Loucy (cell line): Measurements from ENCODE around the gene EFNA4.

ENCODE experiments used
- H2AFZ ChIP-seq: fragments of 200-600 bp; sonication (generic); 2 replicates; pipeline ENCODE4 v1.6.0; 2016; ENCODE audit warnings: antibody characterized with exemption, mild to moderate bottlenecking, low read length, moderate library complexity
- H3F3A ChIP-seq: fragments of 200-600 bp; 2 replicates; pipeline ENCODE4 v1.6.0; 2016; ENCODE audit warnings: antibody characterized with exemption, low read depth, mild to moderate bottlenecking
- H3K27me3 ChIP-seq: fragments of 200-600 bp; sonication (generic); 2 replicates; pipeline ENCODE4 v1.6.1; 2014; ENCODE audit warnings: low read length, mild to moderate bottlenecking; ENCODE audit not compliant: insufficient read depth, poor library complexity, severe bottlenecking
- H3K36me3 ChIP-seq: fragments of 200-600 bp; sonication (generic); 2 replicates; pipeline ENCODE4 v1.6.1; 2016; ENCODE audit warnings: low read length; ENCODE audit not compliant: insufficient read depth
- H3K4me1 ChIP-seq: fragments of 200-600 bp; sonication (generic); 2 replicates; pipeline ENCODE4 v1.5.1; 2014; ENCODE audit warnings: low read length, mild to moderate bottlenecking; ENCODE audit not compliant: insufficient read depth, poor library complexity, severe bottlenecking
- H3K4me2 ChIP-seq: fragments of 200-600 bp; sonication (generic); 2 replicates; pipeline ENCODE4 v1.6.0; 2014; ENCODE audit warnings: antibody characterized with exemption, low read length, low read depth, mild to moderate bottlenecking; ENCODE audit not compliant: poor library complexity, severe bottlenecking
- H3K4me3 ChIP-seq: fragments of 200-600 bp; sonication (generic); 2 replicates; pipeline ENCODE4 v1.5.1; 2014; ENCODE audit warnings: low read length, mild to moderate bottlenecking, mixed read lengths; ENCODE audit not compliant: poor library complexity, severe bottlenecking
- H3K79me2 ChIP-seq: fragments of 200-600 bp; sonication (generic); 2 replicates; pipeline ENCODE4 v1.6.1; 2014; ENCODE audit warnings: low read length; ENCODE audit not compliant: insufficient read depth
- H3K9ac ChIP-seq: fragments of 200-600 bp; sonication (generic); 2 replicates; pipeline ENCODE4 v1.6.0; 2014; ENCODE audit warnings: mild to moderate bottlenecking, low read depth, low read length, moderate library complexity; ENCODE audit not compliant: poor library complexity, severe bottlenecking
- H3K9me2 ChIP-seq: fragments of 200-600 bp; sonication (generic); replicated peaks from 2 replicates; pipeline ENCODE4 v1.6.1; 2016; ENCODE audit warnings: low read depth, low read length, mixed read lengths
- H3K9me3 ChIP-seq: fragments of 200-600 bp; sonication (generic); 2 replicates; pipeline ENCODE4 v1.6.1; 2014; ENCODE audit warnings: mild to moderate bottlenecking, antibody characterized with exemption, low read length, low read depth; ENCODE audit not compliant: insufficient read depth
- H4K20me1 ChIP-seq: fragments of 200-600 bp; sonication (generic); 2 replicates; pipeline ENCODE4 v1.6.0; 2014; ENCODE audit warnings: antibody characterized with exemption, low read length, mild to moderate bottlenecking; ENCODE audit not compliant: insufficient read depth, poor library complexity, severe bottlenecking
- CTCF ChIP-seq: fragments of 200-600 bp; sonication (generic); conservative IDR thresholded peaks from 2 replicates; pipeline ENCODE4 v1.5.1; 2014; ENCODE audit warnings: mild to moderate bottlenecking, antibody characterized with exemption, low read length
- EZH2phosphoT487 ChIP-seq: fragments of 200-600 bp; IDR thresholded peaks from 2 replicates; pipeline ENCODE4 v1.6.1; 2018; ENCODE audit warnings: antibody characterized with exemption, mild to moderate bottlenecking, moderate library complexity, borderline replicate concordance

EFNA4 gene

DNA sequence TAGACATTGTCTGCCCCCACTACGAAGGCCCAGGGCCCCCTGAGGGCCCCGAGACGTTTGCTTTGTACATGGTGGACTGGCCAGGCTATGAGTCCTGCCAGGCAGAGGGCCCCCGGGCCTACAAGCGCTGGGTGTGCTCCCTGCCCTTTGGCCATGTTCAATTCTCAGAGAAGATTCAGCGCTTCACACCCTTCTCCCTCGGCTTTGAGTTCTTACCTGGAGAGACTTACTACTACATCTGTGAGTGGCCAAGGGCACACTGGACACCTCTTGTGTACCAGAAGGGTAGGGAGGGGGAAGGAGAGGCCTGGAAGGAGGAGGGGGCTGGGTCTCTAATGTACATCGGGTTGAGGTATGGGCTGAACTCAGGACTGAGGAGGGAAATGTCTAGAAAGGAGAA, 3.2 kb downstream of the EFNA4 start:
- TF ChIP-seq CTCF (no peak), EZH2phosphoT487 (no peak)
- H4K20me1 ChIP-seq = peaks cover 12% of the 10 kb centered on the region
- H3K4me2 ChIP-seq = peak overlapping the region; percentile 59
- H3K27me3 ChIP-seq = no peaks in the 10 kb centered on the region
- peaks cover 41% of the 10 kb centered on the region for H3K4me1 ChIP-seq
- no peaks in the 10 kb centered on the region for H3K9me2 ChIP-seq
- no peak overlapping the region for H3K9ac ChIP-seq
- peaks cover 29% of the 10 kb centered on the region for H3K79me2 ChIP-seq
- H3K9me3 ChIP-seq = no peaks in the 10 kb centered on the region
- peak overlapping the region; percentile 49 for H3K4me3 ChIP-seq
- no peaks in the 10 kb centered on the region for H3F3A ChIP-seq
- no peaks in the 10 kb centered on the region for H3K36me3 ChIP-seq
- H2AFZ ChIP-seq = no peak overlapping the region

DNA sequence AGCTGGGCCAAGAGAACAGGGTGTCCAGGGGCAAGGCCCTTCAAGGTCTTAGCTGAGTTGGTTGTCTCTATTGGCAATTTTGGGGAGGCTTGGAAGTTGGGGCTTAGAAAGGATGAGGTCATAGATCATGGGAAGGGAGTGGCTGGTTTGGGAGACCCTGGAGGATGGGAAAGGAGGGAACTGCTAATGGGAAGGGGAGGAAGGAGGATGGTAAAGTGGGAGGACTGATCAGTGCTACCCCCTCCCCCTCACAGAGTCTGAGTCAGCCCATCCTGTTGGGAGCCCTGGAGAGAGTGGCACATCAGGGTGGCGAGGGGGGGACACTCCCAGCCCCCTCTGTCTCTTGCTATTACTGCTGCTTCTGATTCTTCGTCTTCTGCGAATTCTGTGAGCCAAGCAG, 5.1 kb downstream of the EFNA4 start:
- Histone ChIP-seq H3K79me2 (peaks cover 29% of the 10 kb centered on the region), H3K4me2 (no peak overlapping the region), H3K9me3 (no peaks in the 10 kb centered on the region)

DNA sequence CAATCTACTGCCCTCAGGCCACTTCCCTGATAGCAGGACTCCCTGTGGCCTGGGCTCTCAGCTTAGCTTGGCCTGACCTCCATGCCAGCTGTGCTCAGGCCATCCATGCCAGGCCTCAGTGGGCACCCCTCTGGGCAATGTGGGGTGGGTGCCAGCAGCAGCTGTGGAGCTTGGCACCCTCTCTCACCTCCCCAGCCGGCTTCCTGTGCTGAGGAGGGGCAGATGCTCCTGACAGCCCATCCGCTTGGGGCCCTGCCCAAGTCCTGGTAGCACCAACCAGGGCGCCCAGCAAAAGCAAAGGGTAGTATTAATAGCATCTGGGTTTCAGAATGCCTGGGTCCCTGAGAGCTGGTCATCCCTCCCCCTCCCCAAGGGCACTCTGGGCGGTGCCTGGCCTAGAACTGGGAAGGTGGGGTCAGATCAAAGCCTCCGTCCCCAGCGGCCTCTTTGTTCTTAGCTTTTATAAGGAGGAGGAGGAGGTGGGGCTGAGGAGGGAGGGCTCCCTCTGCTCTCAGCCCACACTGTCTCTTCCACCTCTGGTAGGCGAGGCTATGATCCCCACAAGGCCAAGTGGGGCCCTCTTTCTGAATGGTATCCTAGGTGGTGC, 6.1 kb downstream of the EFNA4 start:
- no peak for TF ChIP-seq CTCF
- TF ChIP-seq EZH2phosphoT487 = no peak
- H4K20me1 ChIP-seq = peaks cover 7% of the 10 kb centered on the region
- H3K9ac ChIP-seq = no peak overlapping the region
- no peaks in the 10 kb centered on the region for H3K9me3 ChIP-seq
- H3K27me3 ChIP-seq = no peaks in the 10 kb centered on the region
- no peak overlapping the region for H3K4me3 ChIP-seq
- H3K9me2 ChIP-seq = no peaks in the 10 kb centered on the region
- H2AFZ ChIP-seq = no peak overlapping the region
- H3K4me1 ChIP-seq = peaks cover 43% of the 10 kb centered on the region
- H3K79me2 ChIP-seq = peaks cover 19% of the 10 kb centered on the region
- H3K4me2 ChIP-seq = no peak overlapping the region
- no peaks in the 10 kb centered on the region for H3F3A ChIP-seq
- H3K36me3 ChIP-seq = no peaks in the 10 kb centered on the region

More for the DNA sequence above, 5.1 kb downstream of the EFNA4 start:
- H3K9me2 ChIP-seq = no peaks in the 10 kb centered on the region
- no peak overlapping the region for H3K9ac ChIP-seq
- H3K4me3 ChIP-seq = no peak overlapping the region
- H3K4me1 ChIP-seq = peaks cover 42% of the 10 kb centered on the region
- H2AFZ ChIP-seq = no peak overlapping the region
- H3F3A ChIP-seq = no peaks in the 10 kb centered on the region
- H4K20me1 ChIP-seq = peaks cover 12% of the 10 kb centered on the region
- H3K36me3 ChIP-seq = no peaks in the 10 kb centered on the region
- H3K27me3 ChIP-seq = no peaks in the 10 kb centered on the region
- TF ChIP-seq CTCF (no peak), EZH2phosphoT487 (no peak)
